Measurements from ENCODE around the gene CSTPP1.

CSTPP1 gene

GRCh38 chr11:46903846-46904245, 32.7 kb upstream of the CSTPP1 start:
- H3K36me3 Mint-ChIP-seq (ENCODE audit: low read depth), result peaks cover 18% of the 10 kb centered on the region
- H3K27ac Mint-ChIP-seq, result no peak overlapping the region
- no peaks in the 10 kb centered on the region for H3K27me3 Mint-ChIP-seq (ENCODE audit: low read depth)
- H3K4me1 Mint-ChIP-seq, result peaks cover 27% of the 10 kb centered on the region
- H3K4me3 Mint-ChIP-seq, result no peak overlapping the region
- H3K9me3 Mint-ChIP-seq, result no peaks in the 10 kb centered on the region
- TF ChIP-seq, protein P1, sequence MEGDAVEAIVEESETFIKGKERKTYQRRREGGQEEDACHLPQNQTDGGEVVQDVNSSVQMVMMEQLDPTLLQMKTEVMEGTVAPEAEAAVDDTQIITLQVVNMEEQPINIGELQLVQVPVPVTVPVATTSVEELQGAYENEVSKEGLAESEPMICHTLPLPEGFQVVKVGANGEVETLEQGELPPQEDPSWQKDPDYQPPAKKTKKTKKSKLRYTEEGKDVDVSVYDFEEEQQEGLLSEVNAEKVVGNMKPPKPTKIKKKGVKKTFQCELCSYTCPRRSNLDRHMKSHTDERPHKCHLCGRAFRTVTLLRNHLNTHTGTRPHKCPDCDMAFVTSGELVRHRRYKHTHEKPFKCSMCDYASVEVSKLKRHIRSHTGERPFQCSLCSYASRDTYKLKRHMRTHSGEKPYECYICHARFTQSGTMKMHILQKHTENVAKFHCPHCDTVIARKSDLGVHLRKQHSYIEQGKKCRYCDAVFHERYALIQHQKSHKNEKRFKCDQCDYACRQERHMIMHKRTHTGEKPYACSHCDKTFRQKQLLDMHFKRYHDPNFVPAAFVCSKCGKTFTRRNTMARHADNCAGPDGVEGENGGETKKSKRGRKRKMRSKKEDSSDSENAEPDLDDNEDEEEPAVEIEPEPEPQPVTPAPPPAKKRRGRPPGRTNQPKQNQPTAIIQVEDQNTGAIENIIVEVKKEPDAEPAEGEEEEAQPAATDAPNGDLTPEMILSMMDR (IDR thresholded peaks at IDR 0.05; ENCODE audit: unreplicated experiment in 3 of 3), result no peak

DNA sequence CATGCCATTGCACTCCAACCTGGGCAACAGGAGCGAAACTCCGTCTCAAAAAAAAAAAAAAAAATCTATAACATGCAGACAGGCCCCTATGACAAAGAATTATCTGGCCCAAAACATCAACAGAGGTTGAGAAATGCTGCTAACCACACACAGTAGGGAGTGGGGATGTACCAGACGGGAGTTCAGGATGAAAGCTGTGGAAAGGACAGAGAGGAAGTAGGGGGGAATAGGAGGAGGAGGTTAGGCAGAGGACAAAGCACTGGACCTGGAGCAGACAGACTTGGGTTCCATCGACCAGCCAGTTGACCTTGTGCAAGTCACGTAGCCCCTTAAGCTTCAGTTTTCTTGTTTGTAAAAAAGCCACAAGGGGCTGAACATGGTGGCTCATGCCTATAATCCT, 30.8 kb upstream of the CSTPP1 start:
- H3K27me3 Mint-ChIP-seq (ENCODE audit: low read depth), result no peaks in the 10 kb centered on the region
- H3K4me3 Mint-ChIP-seq, result no peak overlapping the region
- no peaks in the 10 kb centered on the region for H3K9me3 Mint-ChIP-seq
- H3K4me1 Mint-ChIP-seq, result peaks cover 27% of the 10 kb centered on the region
- peaks cover 6% of the 10 kb centered on the region for H3K36me3 Mint-ChIP-seq (ENCODE audit: low read depth)
- H3K27ac Mint-ChIP-seq, result no peak overlapping the region
- TF ChIP-seq, protein P1 (IDR thresholded peaks at IDR 0.05; ENCODE audit: unreplicated experiment in 3 of 3), result no peak

GRCh38 chr11:46906609-46907041, 29.9 kb upstream of the CSTPP1 start:
- Mint-ChIP-seq H3K4me3 (no peak overlapping the region), H3K27me3 (ENCODE audit: low read depth) (no peaks in the 10 kb centered on the region), H3K4me1 (peaks cover 27% of the 10 kb centered on the region), H3K9me3 (no peaks in the 10 kb centered on the region), H3K36me3 (ENCODE audit: low read depth) (no peaks in the 10 kb centered on the region), H3K27ac (peak overlapping the region; percentile 43 to 75 (median 66))
- TF ChIP-seq, protein P1 (IDR thresholded peaks at IDR 0.05; ENCODE audit: unreplicated experiment in 3 of 3), result no peak

DNA sequence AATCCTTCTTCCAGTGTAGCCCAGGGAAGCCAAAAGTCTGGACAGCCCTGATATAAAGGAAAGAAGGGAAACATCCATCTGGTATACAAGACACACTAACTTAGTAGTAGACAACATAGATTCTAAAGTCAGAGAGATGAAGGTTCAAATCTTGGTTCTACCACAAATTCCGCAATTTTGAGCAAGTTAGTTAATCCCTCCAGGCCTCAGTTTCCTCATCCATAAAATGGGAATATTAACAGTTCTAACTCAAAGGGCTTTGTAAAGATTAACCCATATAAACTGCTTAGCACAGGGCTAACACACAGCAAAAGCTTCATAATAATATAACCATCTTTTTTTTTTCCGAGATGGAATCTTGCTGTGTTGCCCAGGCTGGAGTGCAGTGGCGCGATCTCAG, 29.0 kb upstream of the CSTPP1 start:
- no peaks in the 10 kb centered on the region for H3K36me3 Mint-ChIP-seq (ENCODE audit: low read depth)
- H3K27ac Mint-ChIP-seq, result peak overlapping the region in 1 of 3 experiments; percentile 75
- H3K27me3 Mint-ChIP-seq (ENCODE audit: low read depth), result no peaks in the 10 kb centered on the region
- peaks cover 35% of the 10 kb centered on the region for H3K4me1 Mint-ChIP-seq
- no peaks in the 10 kb centered on the region for H3K9me3 Mint-ChIP-seq
- TF ChIP-seq, protein P1 (IDR thresholded peaks at IDR 0.05; ENCODE audit: unreplicated experiment in 3 of 3), result no peak
- H3K4me3 Mint-ChIP-seq, result no peak overlapping the region

DNA sequence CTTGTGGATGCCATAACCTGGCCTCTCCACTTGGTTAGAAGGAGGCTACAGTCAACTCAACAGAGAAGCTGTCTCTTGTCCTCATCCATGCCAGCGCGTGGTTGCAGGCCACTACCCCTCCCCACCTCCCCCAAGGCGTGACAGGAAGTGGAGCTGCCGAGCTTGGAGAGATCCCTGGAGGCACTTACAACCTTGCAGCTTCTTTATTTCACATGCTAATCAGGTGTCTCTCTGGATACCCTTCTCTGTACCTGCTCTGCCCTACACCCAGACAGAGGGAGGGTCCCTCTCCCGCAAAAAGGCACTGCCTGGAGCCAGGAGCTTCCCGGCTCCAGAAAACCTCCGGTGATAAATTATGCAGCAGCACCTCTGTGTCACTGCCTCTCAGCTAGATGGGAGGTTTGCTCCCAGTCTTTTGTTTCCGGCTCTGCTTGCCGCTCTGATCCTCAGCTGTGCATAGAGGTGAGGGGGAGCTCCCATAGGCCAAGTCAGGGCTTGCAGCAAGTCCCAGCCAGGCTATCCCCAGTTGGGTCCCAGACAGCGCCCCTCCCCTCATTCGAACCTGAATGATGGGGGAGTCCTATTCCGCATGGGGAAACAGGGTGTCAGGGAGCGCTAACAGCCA, 23.9 kb upstream of the CSTPP1 start:
- H3K9me3 Mint-ChIP-seq, result no peaks in the 10 kb centered on the region
- TF ChIP-seq, protein P1 (IDR thresholded peaks at IDR 0.05; ENCODE audit: unreplicated experiment in 3 of 3), result no peak
- peak overlapping the region; percentile 82 to 93 (median 91) for H3K27ac Mint-ChIP-seq
- peak overlapping the region; percentile 74 to 80 (median 80) for H3K4me3 Mint-ChIP-seq
- peaks cover 50% of the 10 kb centered on the region for H3K4me1 Mint-ChIP-seq
- peaks cover 8% of the 10 kb centered on the region for H3K27me3 Mint-ChIP-seq (ENCODE audit: low read depth)
- H3K36me3 Mint-ChIP-seq (ENCODE audit: low read depth), result no peaks in the 10 kb centered on the region

GRCh38 chr11:46913484-46913883, 23.1 kb upstream of the CSTPP1 start:
- TF ChIP-seq, protein P1 (IDR thresholded peaks at IDR 0.05; ENCODE audit: unreplicated experiment in 3 of 3), result no peak
- H3K4me1 Mint-ChIP-seq, result peaks cover 50% of the 10 kb centered on the region
- peaks cover 8% of the 10 kb centered on the region for H3K27me3 Mint-ChIP-seq (ENCODE audit: low read depth)
- H3K4me3 Mint-ChIP-seq, result peak overlapping the region; percentile 80 to 88 (median 80)
- H3K9me3 Mint-ChIP-seq, result no peaks in the 10 kb centered on the region
- peak overlapping the region; percentile 82 to 93 (median 91) for H3K27ac Mint-ChIP-seq
- H3K36me3 Mint-ChIP-seq (ENCODE audit: low read depth), result no peaks in the 10 kb centered on the region
